Suprapubic skin (tissue), 4 donors: ENCODE data around the gene NDE1. TPM values are rescaled to one million over a fixed set of nuclear protein-coding genes. Genes with fewer than 3 reads are reported as not detected.

ENCODE experiments used
- DNase-seq, 2 donors: peaks; one replicate each; pipeline ENCODE4 v3.0.0-alpha.2; 2019; ENCODE audit warnings: low spot score in 2 of 2
- H3K27ac ChIP-seq: fragments of 200-600 bp; sonication (generic); one replicate; pipeline ENCODE4 v1.5.1; 2019
- H3K27me3 ChIP-seq: fragments of 200-600 bp; sonication (generic); one replicate; pipeline ENCODE4 v1.5.1; 2019
- H3K36me3 ChIP-seq: fragments of 200-600 bp; sonication (generic); one replicate; pipeline ENCODE4 v1.5.1; 2019
- H3K4me1 ChIP-seq: fragments of 200-600 bp; sonication (generic); one replicate; pipeline ENCODE4 v1.5.1; 2019
- H3K4me3 ChIP-seq: fragments of 200-600 bp; sonication (generic); one replicate; pipeline ENCODE4 v1.5.1; 2019; ENCODE audit warnings: mild to moderate bottlenecking
- H3K9me3 ChIP-seq: fragments of 200-600 bp; sonication (generic); one replicate; pipeline ENCODE4 v1.5.1; 2019
- EP300 ChIP-seq: sonication (generic); formaldehyde crosslinking; IDR thresholded peaks from one replicate; pipeline ENCODE4 v1.6.1; 2017; ENCODE audit warnings: antibody characterized with exemption
- POLR2A ChIP-seq, 2 donors: fragments of 450-650 bp; IDR thresholded peaks; one replicate each; pipeline ENCODE4 v1.6.1; 2017; ENCODE audit warnings: antibody characterized with exemption in 2 of 2, mild to moderate bottlenecking in 2 of 2, moderate library complexity in 2 of 2
- POLR2AphosphoS5 ChIP-seq, 3 donors: sonication (generic); formaldehyde crosslinking; IDR thresholded peaks; one replicate each; pipeline ENCODE4 v1.6.1; 2017; ENCODE audit warnings: antibody characterized with exemption in 3 of 3
- WGBS: methylation state at CpG from one replicate; pipeline ENCODE4 v1.1.5; 2018; 5-methylcytosine and 5-hydroxymethylcytosine counted together
- total RNA-seq, 4 donors: library from RNA; depleted of rRNA; stranded (reverse); fragments of >200 nt; gene quantifications; one replicate each; pipeline ENCODE4 v1.1.0, GENCODE V29; 2016
- TF ChIP-seq, protein P1 (sequence below), 2 donors: fragments of 200-600 bp in 1 of 2; fragments of 450-650 bp in 1 of 2; sonication (generic) in 1 of 2; IDR thresholded peaks; one replicate each; pipeline ENCODE4 v1.5.1; 2016 to 2019; ENCODE audit warnings: antibody characterized with exemption in 2 of 2, mild to moderate bottlenecking in 1 of 2, moderate library complexity in 1 of 2

Gene NDE1
- total RNA-seq, 4 donors from 2014 or later = 85.2 to 145 (median 120) TPM

GRCh38 chr16:15705064-15705565, 55.1 kb downstream of the NDE1 start:
- WGBS = 65% methylated on average over 8 of the region's 8 CpGs
- Histone ChIP-seq H3K4me1 (no peaks in the 10 kb centered on the region), H3K27me3 (no peaks in the 10 kb centered on the region), H3K9me3 (no peaks in the 10 kb centered on the region), H3K4me3 (no peak overlapping the region), H3K27ac (no peak overlapping the region), H3K36me3 (peaks cover 47% of the 10 kb centered on the region)
- no peak for DNase-seq
- TF ChIP-seq, protein P1, sequence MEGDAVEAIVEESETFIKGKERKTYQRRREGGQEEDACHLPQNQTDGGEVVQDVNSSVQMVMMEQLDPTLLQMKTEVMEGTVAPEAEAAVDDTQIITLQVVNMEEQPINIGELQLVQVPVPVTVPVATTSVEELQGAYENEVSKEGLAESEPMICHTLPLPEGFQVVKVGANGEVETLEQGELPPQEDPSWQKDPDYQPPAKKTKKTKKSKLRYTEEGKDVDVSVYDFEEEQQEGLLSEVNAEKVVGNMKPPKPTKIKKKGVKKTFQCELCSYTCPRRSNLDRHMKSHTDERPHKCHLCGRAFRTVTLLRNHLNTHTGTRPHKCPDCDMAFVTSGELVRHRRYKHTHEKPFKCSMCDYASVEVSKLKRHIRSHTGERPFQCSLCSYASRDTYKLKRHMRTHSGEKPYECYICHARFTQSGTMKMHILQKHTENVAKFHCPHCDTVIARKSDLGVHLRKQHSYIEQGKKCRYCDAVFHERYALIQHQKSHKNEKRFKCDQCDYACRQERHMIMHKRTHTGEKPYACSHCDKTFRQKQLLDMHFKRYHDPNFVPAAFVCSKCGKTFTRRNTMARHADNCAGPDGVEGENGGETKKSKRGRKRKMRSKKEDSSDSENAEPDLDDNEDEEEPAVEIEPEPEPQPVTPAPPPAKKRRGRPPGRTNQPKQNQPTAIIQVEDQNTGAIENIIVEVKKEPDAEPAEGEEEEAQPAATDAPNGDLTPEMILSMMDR (IDR thresholded peaks at IDR 0.05) = no peak
- TF ChIP-seq EP300 (no peak), POLR2AphosphoS5 (IDR thresholded peaks at IDR 0.05) (no peak), POLR2A (IDR thresholded peaks at IDR 0.05) (no peak)

DNA sequence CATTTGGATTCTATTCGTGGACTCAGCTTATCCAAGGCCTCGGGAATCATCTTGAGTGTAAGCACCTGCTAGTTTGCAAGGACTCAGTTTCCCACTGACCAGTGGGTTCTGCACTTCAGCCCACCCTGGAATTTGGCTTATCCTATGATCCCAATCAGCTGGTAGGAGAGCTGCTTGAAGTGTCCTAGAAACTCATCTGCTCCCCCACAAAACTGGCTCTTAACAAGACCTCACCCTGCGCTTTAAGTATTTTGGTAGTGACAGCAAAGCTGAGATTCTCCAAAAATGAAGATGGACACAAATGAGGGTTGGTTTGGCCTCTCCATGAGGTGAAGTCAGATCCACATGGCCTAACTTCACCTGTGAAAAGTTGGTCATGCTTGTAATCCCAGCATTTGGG, 57.3 kb downstream of the NDE1 start:
- Histone ChIP-seq H3K27me3 (no peaks in the 10 kb centered on the region), H3K36me3 (peaks cover 28% of the 10 kb centered on the region), H3K9me3 (no peaks in the 10 kb centered on the region), H3K4me1 (no peaks in the 10 kb centered on the region), H3K27ac (no peak overlapping the region), H3K4me3 (no peak overlapping the region)
- 96% methylated on average over 3 of the region's 3 CpGs for WGBS
- no peak for DNase-seq
- TF ChIP-seq EP300 (no peak), POLR2AphosphoS5 (IDR thresholded peaks at IDR 0.05) (no peak), POLR2A (IDR thresholded peaks at IDR 0.05) (no peak)
- TF ChIP-seq, protein P1 (IDR thresholded peaks at IDR 0.05) = no peak

- Histone ChIP-seq H3K4me3 (no peak overlapping the region), H3K9me3 (no peaks in the 10 kb centered on the region), H3K27ac (no peak overlapping the region), H3K36me3 (peaks cover 20% of the 10 kb centered on the region), H3K4me1 (no peaks in the 10 kb centered on the region), H3K27me3 (no peaks in the 10 kb centered on the region)
- no peak for TF ChIP-seq EP300
- TF ChIP-seq, protein P1 (IDR thresholded peaks at IDR 0.05) = no peak
- TF ChIP-seq POLR2AphosphoS5 (IDR thresholded peaks at IDR 0.05) = no peak
- DNase-seq = no peak
- 78% methylated on average over 4 of the region's 12 CpGs for WGBS
Observed at GRCh38 chr16:15708096-15708495, 58.1 kb downstream of the NDE1 start.

DNA sequence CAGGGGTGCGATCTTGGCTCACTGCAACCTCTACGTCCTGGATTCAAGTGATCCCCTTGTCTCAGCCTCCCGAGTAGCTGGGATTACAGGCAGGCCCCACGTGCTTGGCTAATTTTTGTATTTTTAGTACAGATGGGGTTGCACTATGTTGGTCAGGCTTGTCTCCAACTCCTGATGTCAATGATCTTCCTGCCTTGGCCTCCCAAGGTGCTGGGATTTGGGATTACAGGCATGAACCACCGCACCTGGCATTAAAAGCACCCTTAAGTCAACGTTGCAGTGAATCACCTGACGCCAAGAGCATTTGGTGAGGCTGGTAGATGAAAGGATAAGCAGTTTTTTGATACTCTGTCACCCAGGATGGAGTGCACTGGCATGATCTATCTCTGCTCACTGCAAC, 59.0 kb downstream of the NDE1 start:
- 64% methylated on average over 7 of the region's 7 CpGs for WGBS
- Histone ChIP-seq H3K4me1 (no peaks in the 10 kb centered on the region), H3K27me3 (no peaks in the 10 kb centered on the region), H3K9me3 (no peaks in the 10 kb centered on the region), H3K36me3 (peaks cover 25% of the 10 kb centered on the region), H3K4me3 (no peak overlapping the region), H3K27ac (no peak overlapping the region)
- no peak for DNase-seq
- TF ChIP-seq POLR2AphosphoS5 (IDR thresholded peaks at IDR 0.05) = no peak
- TF ChIP-seq, protein P1 (IDR thresholded peaks at IDR 0.05) = no peak
- no peak for TF ChIP-seq POLR2A (IDR thresholded peaks at IDR 0.05)
- TF ChIP-seq EP300 = no peak

DNA sequence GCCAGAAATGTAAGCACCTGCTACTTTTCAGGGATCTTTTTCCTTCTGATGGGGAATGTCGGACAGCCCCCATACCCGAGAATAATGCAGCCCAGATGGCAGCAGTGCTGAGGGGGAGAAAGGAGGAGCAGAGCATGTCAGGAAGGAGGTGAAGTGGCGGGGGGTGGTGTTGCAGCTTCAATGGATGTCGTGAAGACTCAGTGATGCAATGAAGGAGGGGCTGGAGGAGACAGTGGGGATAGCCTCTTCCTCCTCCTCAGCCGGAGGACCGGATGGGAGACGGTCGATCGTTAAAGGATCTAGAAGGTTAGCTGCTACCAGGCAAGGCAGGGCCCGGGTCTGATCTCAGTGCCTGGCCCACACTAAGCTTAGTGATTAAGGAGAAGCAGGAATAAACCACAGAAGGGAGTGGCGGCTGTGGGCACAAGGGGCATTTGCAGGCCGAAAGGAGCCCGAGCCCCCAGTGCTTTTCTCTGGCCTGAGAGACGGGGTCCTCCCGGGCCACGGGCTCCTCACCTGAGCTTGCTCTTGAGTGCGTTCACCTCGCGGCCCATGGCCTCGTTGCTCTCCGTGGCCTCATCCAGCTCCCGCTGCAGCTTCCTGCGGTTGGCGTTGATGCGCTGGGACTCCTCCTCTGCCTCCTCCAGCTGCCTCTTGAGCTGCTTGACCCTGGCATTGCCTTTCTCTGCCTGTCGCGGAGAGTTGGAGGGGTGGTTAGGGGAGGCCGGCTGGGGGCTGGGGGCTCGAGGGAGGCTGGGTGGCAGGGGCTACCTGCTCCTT, 64.5 kb downstream of the NDE1 start:
- peaks cover 49% of the 10 kb centered on the region for H3K36me3 ChIP-seq
- no peaks in the 10 kb centered on the region for H3K9me3 ChIP-seq
- H3K4me3 ChIP-seq = no peak overlapping the region
- TF ChIP-seq EP300 (no peak), POLR2A (IDR thresholded peaks at IDR 0.05) (no peak), POLR2AphosphoS5 (IDR thresholded peaks at IDR 0.05) (no peak)
- TF ChIP-seq, protein P1 (IDR thresholded peaks at IDR 0.05) = no peak
- 88% methylated on average over 29 of the region's 29 CpGs for WGBS
- no peaks in the 10 kb centered on the region for H3K27me3 ChIP-seq
- H3K4me1 ChIP-seq = no peaks in the 10 kb centered on the region
- H3K27ac ChIP-seq = no peak overlapping the region
- DNase-seq = no peak
